ENCODE measurements around the gene GABRG3.
"Not testable (repeated sequence)": the region's sequence is repeated elsewhere in the genome, so short reads cannot be mapped to it uniquely, and the experiment has no call there.

GABRG3 gene

DNA sequence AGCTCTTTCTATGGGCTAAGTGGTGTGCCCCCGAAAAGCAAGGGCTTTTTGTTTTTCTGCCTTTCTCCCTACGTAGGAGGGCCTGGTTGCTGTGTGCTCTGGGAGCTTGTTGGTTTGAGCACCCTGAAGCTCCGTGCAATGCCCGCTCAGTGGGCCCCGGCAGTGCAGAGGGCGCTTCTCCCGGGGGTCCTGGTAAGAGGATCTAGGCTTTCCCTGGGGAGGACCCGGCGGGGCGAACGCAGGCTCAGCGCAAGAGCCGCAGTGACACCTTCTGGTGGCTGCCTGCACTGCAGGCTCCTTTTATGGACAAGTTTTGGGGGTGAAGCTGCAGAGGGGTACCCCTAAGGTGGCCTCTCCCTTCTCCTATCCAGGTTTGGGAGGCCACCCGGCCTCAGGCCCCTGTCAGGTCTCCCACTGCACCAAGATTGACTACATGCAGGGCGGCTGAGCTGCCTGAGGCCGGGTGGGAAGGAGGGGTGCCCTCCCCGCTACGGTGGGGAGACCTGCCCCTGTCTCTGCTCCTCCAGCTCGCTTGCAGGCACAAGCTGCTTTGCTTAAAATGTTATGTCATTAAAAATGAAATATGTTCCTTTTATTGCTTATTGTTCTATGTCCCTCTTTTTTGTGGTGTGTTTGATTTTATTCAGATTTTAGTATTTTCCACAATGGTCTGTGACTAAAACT is 387.9 kb downstream of the GABRG3 start:
- peak; percentile 23 to 34 for DNase-seq

DNA sequence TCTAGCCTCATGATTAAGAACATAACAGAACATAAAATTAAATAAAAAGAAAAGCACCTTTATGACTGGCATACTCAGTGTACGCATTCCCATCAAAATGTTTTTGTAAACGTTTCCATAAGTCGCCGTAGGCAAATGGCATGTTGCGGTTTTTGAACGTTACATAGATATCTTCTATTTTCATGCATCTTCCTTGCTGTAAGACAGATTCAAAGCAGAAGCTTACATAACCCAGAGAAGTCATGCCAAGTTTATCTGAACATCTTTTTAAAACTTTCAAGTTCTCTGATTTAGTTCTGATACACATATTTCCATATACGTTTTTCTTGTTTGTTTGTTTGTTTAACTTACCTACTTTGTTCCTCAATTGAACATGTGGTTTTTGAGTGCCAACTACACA is 388.6 kb downstream of the GABRG3 start:
- DNase-seq: no peak

DNA sequence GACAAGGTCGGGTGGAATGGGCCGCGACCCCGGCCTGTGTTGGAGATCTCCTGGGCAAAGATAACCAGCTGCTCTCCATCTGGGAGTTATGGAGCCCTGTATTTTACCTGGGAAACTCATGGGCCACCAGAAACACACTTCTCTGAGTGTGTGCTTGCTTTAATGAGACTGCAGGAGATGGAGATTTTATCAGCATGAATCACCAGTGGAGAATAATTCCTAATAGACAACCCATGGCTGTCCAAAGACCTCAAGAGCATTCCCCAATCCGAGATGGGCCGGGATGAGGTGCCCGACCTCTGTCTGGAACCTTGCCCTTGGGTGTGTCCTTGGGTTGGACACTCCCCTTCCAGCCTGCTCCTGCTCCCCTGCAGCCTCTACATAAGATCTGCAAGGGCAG is 389.3 kb downstream of the GABRG3 start:
- no peak for DNase-seq

DNA sequence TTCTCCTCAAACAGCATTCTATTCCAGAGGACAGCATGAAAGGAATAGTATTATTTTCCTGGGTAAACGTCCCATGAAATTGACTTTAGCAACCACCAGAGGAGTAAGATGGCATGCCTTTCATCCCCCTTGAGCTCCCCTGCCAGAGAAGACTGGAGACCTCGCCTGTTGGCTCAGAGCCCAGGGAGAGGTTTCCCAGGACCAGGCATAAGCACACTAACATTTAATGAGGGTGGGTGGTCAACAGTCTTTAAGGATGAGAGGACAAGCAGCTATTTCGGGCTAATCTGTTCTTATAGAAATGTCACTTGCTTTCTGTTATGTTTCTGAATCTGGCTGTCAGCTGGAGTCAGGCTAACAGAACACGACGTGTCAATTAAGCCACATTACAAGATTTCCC is 390.5 kb downstream of the GABRG3 start:
- DNase-seq: no peak

DNA sequence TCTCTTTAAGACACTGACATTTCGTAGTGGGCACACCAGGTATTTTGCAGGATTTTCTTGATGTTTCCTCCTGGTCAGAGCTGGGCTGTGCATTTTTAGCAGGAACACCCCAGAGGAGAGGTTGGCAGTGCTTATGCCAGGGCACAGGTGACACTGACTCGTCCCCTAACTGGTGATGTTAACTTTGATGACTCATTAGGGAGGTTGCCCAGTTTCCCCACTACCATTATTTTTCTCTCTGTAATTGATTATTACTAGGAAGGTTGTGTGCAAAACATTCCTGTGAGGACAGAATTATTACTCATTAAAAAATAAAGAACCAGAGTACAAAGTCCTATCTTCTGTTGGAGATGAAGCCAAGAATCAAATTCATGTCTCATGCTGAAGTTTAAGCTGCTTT is 394.5 kb downstream of the GABRG3 start:
- DNase-seq: no peak

DNA sequence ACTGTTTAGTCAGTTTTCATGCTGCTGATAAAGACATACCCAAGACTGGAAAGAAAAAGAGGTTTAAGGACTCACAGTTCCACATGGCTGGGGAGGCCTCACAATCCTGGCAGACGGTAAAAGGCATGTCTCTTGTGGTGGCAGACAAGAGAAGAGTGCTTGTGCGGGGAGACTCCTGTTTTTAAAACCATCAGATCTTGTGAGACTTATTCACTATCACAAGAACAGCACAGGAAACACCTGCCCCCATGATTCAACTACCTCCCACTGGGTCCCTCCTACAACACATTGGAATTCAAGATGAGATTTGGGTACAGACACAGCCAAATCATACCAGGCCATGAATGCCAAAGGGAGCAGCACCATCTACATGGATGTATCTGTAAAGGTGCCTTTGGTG is 406.4 kb downstream of the GABRG3 start:
- DNase-seq: not testable (repeated sequence)

DNA sequence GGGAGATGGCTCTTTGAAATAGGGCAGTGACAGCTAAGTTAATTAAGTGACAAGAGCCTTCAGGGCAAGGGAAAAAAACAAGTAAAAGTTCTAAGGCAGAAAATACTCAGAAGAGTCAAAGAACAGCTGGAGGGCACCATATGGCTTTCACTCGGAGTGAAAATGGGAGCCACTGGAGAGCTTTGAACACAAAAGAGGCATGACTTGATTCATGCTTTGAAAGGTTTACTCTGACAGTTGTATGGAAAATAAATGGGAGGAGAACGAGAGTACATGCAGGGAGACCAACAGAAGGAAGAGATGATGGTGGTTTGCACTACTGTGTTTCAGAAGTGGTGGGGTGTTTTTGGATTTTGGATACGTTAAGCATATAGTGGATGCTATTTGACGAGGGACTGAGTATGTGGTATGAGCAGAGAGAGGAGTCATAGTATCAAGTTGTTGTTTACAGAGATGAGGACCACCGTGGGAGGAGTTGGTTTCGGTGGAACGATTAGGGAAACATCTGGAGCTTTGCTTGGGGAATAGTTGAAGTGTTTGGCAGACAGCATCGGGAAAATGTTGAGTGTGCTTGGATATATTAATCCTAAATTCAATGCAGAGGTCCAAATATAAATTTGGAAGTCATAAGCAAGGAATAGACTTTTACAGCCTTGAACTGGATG is 411.5 kb downstream of the GABRG3 start:
- DNase-seq: no peak

DNA sequence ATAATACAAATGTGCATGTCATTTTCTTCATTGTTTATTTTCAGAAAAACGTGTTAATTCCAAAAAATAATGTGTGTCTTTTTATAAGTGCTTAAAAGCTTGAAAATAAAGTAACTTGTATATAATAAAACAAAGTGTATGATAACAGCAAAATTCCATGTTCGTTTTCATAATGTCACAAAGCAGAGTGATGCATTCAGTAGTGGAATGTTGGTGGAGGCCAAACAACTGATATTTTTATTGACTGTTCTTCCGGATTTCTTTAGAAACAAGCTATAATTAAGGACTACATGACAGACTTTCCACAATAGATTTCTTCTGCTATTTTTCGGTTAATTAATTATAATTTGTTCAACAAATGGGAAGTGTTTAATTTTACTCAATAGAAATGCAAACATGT is 412.7 kb downstream of the GABRG3 start:
- DNase-seq: no peak

DNA sequence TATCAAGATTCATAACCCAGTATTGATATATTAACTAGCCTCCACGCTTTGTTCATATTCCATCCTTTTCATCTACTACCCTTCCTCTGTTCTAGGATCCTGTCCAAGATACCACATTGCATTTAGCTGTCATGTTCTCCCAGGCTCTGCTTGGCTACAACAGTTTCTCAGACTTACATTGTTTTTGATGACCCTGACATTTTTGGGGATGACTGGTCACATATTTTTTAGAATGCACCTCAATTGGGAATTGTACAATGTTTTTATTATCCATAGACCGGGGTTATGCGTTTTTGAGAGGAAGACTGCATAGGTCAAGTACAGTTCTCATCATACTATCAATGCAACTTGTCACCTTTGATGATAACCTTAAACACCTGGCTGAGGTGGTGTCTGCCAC is 421.2 kb downstream of the GABRG3 start:
- DNase-seq: no peak

DNA sequence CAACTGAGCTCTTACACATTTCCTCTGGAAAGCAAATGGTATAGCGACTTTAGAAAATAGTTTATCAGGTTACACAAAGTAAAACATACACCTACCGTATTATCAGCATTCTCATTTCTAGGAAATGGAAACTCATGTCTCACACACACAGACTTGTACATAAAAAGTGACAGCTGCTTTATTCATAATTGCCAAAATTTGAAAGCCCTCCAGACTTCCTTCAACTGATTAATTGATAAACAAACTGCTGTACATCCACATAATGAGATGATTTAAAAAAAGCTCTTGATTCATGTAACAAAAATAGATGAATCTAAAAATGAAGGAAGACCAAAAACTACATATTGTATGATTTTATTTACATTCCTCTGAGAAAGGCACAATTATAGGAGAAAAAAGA is 425.5 kb downstream of the GABRG3 start:
- DNase-seq: no peak

DNA sequence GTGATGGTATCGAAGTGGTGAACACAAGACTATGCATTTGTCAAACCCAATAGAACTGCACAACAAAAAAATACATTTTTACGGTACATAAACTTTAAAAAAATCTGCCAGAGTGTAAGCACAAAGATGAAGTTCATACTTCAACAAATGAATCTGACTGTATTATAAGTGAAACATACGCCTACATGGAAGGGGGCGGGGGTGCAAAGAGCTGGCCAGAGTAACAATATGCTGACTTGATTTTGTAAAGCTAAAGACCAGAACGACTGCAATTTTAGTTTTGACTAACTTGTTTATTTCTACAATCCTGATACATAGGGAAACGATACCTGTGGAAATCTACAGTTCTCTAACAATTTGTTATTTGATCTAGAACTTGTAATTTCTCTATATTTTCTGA is 426.0 kb downstream of the GABRG3 start:
- DNase-seq: no peak

DNA sequence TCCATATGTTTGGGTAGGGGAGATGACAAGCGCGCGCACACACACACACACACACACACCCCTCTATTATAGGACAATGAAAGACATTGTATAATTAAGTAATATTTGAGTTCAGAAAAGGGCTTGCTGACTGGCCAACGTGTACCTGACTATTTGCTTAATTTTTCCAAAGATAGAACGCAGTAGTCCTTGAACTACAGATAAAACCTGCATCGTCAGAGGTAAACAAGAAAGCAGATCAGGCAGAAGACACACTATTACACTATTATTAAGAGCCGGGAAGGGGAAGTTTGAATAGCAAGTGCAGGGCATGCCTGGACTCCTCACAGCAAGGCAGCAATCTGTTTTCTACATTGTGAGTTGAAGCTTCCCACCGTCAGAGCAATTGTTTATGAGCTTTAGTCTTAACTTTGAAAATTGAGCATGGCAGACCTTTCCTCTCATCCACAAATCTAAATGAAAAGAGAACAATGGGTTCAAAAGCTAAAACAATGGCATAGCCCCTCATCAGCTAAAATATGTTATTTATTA is 427.7 kb downstream of the GABRG3 start:
- no peak for DNase-seq

DNA sequence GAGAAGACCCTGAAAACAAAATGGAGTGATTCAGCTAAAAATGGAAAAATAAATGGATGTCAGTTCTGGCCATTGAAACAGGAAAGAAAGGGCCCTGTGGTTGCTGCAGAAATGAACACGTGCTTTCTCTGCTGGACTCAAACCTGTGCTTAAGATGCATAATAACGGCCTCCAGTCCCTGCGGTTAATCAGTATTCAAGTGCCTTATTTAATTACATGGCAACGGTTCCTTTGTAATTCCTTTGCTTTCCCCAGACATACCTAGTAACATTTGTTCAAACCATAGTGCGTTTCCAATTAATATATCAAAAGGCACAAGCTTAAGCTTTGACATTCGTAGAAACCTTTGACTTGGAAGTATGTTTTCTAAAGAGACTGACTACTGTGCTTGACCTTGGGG is 428.3 kb downstream of the GABRG3 start:
- DNase-seq: no peak

DNA sequence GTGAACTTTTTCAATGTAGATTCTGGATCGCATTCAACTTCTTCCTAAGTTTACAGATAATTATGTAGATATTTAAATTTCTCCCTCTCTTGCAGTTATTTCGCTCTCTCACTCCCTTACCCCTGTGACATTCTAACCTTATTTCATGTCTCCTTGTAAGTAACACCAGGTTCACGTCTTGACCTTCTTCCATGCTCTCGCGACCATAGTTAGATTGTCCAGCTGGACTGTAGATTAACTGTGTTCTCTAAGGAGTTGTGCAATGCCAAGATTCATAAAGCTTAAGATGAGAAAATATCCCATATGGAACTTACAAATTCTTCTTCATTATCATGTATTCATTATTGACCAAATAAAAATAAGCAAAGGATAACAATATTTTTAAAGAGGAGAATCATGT is 430.5 kb downstream of the GABRG3 start:
- no peak for DNase-seq

DNA sequence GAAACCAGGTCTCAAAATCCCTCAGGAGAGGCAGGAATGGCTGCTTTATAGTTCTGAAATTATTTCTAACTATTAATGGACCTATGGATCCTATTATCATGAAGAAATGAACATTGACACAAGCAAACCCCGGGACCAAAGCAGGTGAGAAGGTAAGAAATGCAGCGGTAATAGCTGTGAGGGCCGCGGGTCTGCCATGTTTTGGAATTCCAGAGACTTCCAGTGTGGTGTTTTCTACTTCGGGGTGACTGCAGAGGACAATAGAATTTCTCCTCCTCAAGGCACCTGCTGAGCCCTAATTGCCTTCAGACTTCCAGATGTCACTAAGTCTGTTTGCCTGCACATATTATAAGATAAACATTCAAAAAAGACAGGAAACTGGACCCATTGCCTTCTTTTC is 437.4 kb downstream of the GABRG3 start:
- no peak for DNase-seq

DNA sequence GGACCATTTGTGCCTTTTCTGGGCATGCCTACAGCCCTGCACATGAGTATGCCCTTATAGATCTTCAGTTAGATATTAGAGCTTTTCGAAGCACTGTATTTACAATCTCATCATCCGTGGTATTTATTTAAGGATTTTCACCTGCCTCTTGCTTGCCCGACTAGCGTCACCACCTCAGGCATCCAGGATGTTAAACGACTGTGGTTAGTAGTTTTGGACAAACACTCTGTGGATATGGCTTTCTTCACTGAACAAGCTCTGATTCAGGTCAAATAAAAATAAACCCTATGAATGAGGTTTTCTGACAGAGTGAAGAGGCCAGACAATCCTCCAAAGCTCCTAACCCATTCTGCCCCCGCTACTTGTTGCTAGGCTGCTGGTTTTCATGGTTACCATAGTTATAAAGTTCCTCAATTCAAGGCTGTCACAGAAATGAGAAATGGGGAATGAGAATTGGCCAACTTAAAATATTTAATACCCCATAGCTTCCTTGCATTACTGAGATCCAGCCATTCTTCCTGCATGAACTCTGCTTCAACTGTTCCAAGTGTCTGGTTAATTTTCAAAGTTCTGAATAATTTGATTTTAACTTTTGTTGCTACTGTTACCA is 440.1 kb downstream of the GABRG3 start:
- no peak for DNase-seq

DNA sequence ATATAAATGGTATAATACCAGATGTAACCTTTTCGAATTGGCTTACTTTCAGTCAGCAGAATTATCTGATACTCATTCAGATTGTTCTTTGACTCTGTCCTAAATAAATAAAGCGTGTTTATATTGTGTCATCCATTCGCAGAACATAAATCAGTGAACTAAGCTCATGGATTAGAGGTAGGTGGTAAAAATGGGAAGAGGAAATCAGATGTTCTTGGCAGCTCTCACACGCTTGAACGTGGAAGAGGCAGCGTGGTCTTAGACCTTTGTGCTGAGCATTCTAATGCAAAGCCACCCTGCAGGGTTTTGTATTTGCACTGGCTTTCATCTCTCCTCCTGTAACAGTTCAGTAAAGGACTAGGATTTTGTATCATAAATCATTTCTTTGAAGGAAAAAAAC is 441.4 kb downstream of the GABRG3 start:
- DNase-seq: no peak

DNA sequence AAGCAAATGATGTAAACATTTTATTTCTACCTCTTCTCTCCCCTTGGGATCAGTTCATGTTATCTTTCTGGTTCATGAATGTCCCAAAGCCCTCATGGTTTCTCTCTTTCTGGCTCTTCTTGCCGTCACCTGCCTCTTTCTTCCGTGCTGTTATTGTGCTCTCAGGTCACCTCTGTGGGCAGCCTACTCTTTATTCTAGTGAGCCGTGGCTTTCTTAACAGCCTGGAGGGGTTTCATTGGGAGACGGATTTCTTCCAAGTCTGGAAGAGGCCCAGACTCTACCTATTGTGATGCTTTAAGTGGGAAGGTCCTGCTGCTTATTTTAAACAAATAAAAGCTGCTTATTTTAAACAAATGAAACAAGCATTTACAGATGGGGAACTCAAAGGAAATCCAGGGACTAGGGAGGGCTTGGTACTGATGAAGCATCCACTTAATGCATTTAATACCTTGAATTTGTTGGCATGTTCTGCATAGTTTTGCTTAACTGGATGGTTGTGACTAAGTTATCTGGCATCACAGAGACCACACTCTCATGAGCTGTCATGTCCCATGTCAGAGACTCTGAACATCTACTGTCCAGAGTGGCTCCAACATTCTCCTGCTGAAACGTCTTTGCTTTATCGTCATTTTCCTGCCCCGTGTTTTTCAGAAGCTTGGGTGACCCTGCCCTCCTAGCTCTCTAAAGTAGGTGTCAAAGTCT is 443.3 kb downstream of the GABRG3 start:
- DNase-seq: no peak

DNA sequence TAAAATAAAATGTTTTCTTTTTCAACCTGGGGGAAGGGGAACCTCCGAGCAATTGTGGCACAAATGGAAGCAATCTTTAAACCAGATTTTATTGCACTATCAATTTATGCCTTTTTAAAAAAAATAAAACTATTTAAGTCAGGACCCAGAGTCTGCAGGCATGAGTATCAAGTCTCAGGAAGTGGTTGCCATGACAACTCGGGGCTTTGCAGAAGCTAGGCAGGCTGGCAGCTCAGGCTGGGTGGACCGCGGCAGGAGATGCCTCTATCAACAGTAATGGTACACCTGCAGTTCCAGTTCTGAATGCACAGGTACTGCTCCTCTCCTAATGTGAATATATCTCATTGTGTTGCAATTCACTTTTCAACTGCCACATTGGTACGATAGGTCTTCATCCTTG is 447.7 kb downstream of the GABRG3 start:
- no peak for DNase-seq

DNA sequence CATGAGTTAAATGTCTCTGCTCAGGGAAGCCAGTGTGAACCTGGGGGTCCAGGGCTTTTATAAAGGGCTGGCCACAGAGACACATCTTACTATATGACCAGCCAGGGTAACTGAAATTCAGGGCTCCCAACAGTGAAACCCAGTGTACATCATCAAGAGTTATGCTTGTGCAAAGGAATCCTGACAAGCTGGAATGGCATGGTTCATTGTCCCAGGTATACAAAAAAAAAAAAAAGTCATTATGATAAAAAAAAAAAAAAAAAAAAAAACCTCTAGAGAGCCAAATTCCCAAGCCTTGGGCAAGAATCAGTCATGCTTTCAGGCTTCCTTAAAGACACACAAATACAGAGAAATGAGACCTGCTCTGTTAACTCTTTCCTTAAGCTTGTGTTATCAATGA is 452.0 kb downstream of the GABRG3 start:
- DNase-seq: no peak

DNA sequence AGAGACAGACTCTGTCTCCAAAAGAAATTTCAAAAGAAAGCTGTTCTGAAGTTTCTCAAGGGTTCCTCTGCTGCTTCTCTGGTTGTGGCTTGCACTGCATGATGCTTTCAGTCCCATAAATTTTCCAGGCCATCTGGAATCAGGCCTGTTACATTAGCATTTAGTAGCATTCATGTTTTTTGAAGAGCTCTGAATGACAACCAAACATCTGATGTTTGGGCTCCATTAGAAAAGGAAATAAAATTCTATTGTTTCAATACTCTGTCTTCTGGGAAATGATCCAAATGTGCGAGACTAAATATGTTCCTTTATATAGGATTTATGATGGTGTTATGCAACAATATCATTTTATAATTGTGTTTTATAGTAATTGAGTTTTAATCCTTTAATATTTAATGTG is 455.8 kb downstream of the GABRG3 start:
- DNase-seq: no peak

DNA sequence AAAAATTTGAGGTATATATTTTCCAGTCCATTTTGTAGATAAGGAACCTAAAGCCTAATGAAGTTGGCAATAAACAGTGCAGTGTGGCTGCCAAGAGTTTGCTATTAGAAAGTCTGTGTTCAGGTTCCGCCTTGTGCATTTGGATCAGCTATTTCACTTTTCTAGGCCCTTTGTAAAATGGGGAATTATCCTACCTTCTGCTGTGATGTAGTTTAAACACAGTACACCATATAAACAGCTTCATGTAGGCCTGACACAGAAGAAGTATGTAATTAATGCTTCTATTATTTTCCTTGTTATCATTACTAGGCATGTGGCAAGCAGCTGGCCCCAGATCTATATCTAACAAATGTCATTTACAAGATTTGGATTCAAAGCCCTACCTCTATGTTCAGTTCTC is 456.3 kb downstream of the GABRG3 start:
- no peak for DNase-seq

DNA sequence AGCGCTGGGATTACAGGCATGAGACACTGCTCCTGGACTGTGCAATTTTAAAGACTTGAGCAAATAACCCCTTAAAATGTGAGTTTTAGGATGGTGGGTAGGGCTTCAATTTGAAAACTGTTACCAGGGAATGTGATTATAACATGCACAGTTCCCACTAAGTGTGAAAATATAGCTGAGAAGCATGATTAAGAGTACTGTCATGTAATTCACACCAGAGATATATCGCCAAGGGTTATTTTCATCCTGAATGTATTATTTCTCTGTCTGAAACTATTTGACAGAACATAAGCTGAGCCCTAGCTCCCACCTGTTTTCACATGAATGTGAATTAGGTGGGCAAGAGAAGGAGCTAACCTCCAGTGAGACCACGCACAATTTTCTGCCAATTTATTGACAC is 457.2 kb downstream of the GABRG3 start:
- DNase-seq: no peak

DNA sequence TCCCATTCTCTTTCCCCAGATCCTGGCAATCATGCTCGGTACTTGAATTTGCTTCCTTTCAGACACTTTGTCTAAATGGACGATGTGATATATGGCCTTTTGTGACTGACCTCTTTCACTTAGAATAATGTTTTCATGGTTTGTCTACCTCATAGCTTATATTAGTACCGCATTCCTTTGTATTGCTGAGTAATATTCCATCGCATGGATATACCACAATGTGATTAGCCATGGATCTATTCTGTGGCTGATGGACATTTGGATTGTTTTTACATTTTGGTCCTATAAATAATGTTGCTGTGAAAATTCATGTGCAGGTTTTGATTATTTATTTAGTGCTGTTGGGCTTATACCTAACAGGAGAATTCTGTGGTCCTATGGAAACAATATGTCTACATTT is 458.6 kb downstream of the GABRG3 start:
- no peak for DNase-seq
